RWPE1 (cell line): ENCODE measurements around the gene COL25A1.

Experiments used
- CTCF ChIA-PET: fragments of 350-600 bp; sonication (Branson Sonifier 250); formaldehyde crosslinking; extraction: SDS; loops from one replicate; lab custom pipeline; 2021; lab: Yijun Ruan, JAX
- POLR2A ChIA-PET: fragments of 400-600 bp; formaldehyde crosslinking; extraction: SDS; loops from one replicate; lab custom pipeline; 2020; ENCODE audit warnings: antibody characterized with exemption; ENCODE audit not compliant: low non-redundant PET; lab: Yijun Ruan, JAX
- DNase-seq: peaks from one replicate; pipeline ENCODE4 v3.0.0; 2012; ENCODE audit warnings: low spot score
- H3K27ac ChIP-seq: fragments of 450-650 bp; 2 replicates; pipeline ENCODE4 v1.5.1; 2017
- TF ChIP-seq, protein P1 (sequence below): fragments of 450-650 bp; conservative IDR thresholded peaks from 2 replicates; pipeline ENCODE4 v1.5.1; 2017; ENCODE audit warnings: low read depth, mild to moderate bottlenecking

The COL25A1 gene

GRCh38 chr4:109215506-109215905 lies 87.0 kb downstream of the COL25A1 start:
- H3K27ac ChIP-seq: no peak overlapping the region
- ChIA-PET CTCF (interaction anchor here (0.6 kb wide), 2 partner anchors 9 to 80 kb away, joined by 3 to 4 read pairs; no protein-coding TSS in a partner anchor), POLR2A (no interaction called here)
- no peak for DNase-seq
- TF ChIP-seq, protein P1, sequence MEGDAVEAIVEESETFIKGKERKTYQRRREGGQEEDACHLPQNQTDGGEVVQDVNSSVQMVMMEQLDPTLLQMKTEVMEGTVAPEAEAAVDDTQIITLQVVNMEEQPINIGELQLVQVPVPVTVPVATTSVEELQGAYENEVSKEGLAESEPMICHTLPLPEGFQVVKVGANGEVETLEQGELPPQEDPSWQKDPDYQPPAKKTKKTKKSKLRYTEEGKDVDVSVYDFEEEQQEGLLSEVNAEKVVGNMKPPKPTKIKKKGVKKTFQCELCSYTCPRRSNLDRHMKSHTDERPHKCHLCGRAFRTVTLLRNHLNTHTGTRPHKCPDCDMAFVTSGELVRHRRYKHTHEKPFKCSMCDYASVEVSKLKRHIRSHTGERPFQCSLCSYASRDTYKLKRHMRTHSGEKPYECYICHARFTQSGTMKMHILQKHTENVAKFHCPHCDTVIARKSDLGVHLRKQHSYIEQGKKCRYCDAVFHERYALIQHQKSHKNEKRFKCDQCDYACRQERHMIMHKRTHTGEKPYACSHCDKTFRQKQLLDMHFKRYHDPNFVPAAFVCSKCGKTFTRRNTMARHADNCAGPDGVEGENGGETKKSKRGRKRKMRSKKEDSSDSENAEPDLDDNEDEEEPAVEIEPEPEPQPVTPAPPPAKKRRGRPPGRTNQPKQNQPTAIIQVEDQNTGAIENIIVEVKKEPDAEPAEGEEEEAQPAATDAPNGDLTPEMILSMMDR: no peak

DNA sequence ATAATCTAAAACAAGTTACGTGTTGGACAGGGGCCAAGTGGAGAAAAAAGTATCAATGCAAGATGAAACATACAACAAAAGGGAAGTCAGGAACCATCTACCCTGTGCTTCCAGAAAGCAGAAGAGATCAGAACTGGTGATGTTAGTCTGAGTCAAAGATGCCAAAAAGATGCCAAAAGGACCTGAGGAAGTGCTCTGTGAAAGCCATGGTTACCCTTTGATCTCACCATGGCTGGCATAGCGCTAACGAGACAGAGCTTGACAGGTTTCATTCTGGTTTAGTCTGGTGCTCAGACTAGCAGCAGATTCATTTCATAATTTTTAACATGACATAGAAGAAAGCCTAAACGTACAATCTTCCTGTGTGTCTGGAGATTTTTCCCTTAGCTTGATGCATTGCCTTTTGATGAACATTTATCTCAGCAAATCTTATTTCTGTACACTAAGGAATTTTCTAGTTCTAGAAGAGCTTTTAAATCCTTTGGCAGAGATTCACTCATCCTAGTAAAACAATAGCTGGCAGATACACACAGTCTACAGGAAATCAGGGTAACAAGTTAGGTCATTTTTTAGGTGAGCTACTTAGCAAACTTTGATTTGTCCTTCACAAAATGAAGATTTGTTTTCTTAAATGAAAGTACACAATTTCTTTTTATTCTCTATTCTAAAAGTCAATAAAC lies 87.7 kb downstream of the COL25A1 start:
- POLR2A ChIA-PET: no interaction called here
- CTCF ChIA-PET: interaction anchor here (0.6 kb wide), 1 partner anchor 81 kb away, joined by 4 read pairs; no protein-coding TSS in a partner anchor
- no peak overlapping the region for H3K27ac ChIP-seq
- TF ChIP-seq, protein P1: no peak
- no peak for DNase-seq

DNA sequence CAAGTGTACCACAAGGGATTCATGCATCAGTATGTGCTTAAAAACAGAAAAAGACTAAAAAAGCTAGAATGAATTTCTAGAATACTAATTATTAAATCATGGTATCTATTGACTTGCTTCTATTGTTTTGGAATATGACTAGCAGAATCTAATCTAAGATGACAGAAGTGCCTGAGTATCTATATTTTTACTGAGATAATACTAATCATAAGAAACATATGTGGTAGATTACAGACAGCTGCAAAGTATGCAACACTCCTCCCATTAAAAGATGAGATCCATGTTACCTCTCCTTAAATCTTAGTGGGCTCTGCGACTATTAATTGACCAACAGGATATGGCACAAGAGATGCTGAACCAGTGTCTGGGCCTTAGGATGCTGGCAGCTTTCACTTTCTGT lies 89.4 kb downstream of the COL25A1 start:
- H3K27ac ChIP-seq: no peak overlapping the region
- no peak for DNase-seq
- CTCF ChIA-PET: no interaction called here
- TF ChIP-seq, protein P1: no peak
- POLR2A ChIA-PET: no interaction called here

- H3K27ac ChIP-seq: no peak overlapping the region
- TF ChIP-seq, protein P1: no peak
- POLR2A ChIA-PET: no interaction called here
Observed at GRCh38 chr4:109211671-109212070, 90.8 kb downstream of the COL25A1 start.

DNA sequence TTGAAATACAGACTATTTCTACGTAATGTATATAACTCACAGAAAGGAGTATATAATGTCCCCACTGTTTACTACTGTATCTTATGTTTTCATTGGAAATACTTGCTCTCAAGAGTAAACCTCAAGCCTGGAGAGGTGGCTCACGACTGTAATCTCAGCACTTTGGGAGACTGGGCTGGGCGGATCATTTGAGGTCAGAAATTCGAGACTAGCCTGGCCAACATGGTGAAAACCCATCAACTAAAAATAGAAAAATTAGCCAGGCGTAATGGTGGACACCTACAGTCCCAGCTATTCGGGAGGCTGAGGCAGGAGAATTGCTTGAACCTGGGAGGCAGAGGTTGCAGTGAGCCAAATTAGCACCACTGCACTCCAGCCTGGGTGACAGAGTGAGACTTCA lies 92.8 kb downstream of the COL25A1 start:
- no peak overlapping the region for H3K27ac ChIP-seq
- ChIA-PET CTCF (interaction anchor here (0.6 kb wide), 1 partner anchor 601 kb away, joined by 3 read pairs; no protein-coding TSS in a partner anchor), POLR2A (no interaction called here)
- no peak for DNase-seq
- TF ChIP-seq, protein P1: no peak

More at GRCh38 chr4:109211671-109212070, 90.8 kb downstream of the COL25A1 start:
- CTCF ChIA-PET: interaction anchor here (0.9 kb wide), 1 partner anchor 26 kb away, joined by 3 read pairs; no protein-coding TSS in a partner anchor
- DNase-seq: no peak

DNA sequence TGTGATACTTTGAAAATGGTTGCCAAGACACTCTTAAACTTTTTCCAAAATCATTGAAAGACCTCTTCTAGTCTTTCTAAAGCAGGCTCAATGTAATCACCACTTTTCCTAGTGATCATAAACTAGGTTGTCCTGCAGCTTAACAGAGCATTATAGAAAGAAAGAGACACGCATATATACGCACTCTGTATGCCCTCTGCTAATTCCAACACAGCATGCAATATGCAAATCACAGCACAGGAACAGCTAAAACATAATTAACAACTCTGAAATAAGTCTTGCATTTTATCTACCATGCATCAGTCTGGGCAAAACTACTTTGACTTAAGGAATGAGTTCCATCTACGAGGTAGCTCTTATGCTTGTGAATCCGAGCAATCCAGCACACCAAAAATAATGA lies 94.6 kb downstream of the COL25A1 start:
- CTCF ChIA-PET: no interaction called here
- H3K27ac ChIP-seq: no peak overlapping the region
- TF ChIP-seq, protein P1: no peak
- DNase-seq: no peak
- POLR2A ChIA-PET: no interaction called here
